Activated T-helper 1 cell treated with anti-CD3 and anti-CD28 coated beads, Interleukin-12 subunit alpha, Interleukin-12 subunit beta, Interleukin-2, Interleukin-4 antibody, amounts not matched to agents 30 ng/mL and 10 ng/mL and 1 ng/mL, durations not matched to agents 14 hours and 24 hours and 36 hours (primary cell): ENCODE data around the gene SFMBT2. TPM values are rescaled to one million over a fixed set of nuclear protein-coding genes. Genes with fewer than 3 reads are reported as not detected.
A peak's percentile ranks its signal among the peaks of the same experiment; 100 is the strongest.
"Not testable (repeated sequence)": the region's sequence is repeated elsewhere in the genome, so short reads cannot be mapped to it uniquely, and the experiment has no call there.

Experiments
- DNase-seq: peaks from one replicate; pipeline ENCODE4 v3.0.0; 2021; ENCODE audit warnings: low spot score
- H3K27ac Mint-ChIP-seq: one replicate; pipeline ENCODE4 v1.8.0; 2021; ENCODE audit warnings: mild to moderate bottlenecking, mixed read lengths
- H3K27me3 Mint-ChIP-seq: one replicate; pipeline ENCODE4 v1.8.0; 2022; ENCODE audit warnings: mild to moderate bottlenecking, moderate library complexity, mixed read lengths; ENCODE audit not compliant: insufficient read depth
- H3K36me3 Mint-ChIP-seq: one replicate; pipeline ENCODE4 v1.8.0; 2021; ENCODE audit warnings: low read depth, mixed read lengths
- H3K4me1 Mint-ChIP-seq: one replicate; pipeline ENCODE4 v1.8.0; 2021; ENCODE audit warnings: low read depth, mixed read lengths
- H3K4me3 Mint-ChIP-seq: one replicate; pipeline ENCODE4 v1.8.0; 2021; ENCODE audit warnings: mild to moderate bottlenecking, moderate library complexity, mixed read lengths
- H3K9me3 Mint-ChIP-seq: one replicate; pipeline ENCODE4 v1.8.0; 2021; ENCODE audit warnings: mixed read lengths
- intact Hi-C: fragments of 100-400 bp; cut with micrococcal nuclease; formaldehyde crosslinking; loops from one replicate; pipeline ENCODE4 v1.15.1; 2024
- total RNA-seq: library from RNA; stranded (reverse); gene quantifications from 2 replicates; pipeline ENCODE4 v1.2.3, GENCODE V29; 2022

The SFMBT2 gene
- total RNA-seq, 1 donor from 2014 or later, result 39.1 TPM

- peaks cover 21% of the 10 kb centered on the region for H3K36me3 Mint-ChIP-seq
- no peak overlapping the region for H3K4me3 Mint-ChIP-seq
- H3K27ac Mint-ChIP-seq, result no peak overlapping the region
- intact Hi-C loops, result no loop called here
- peaks cover 59% of the 10 kb centered on the region for H3K4me1 Mint-ChIP-seq
- no peaks in the 10 kb centered on the region for H3K27me3 Mint-ChIP-seq
- no peaks in the 10 kb centered on the region for H3K9me3 Mint-ChIP-seq
- DNase-seq, result no peak
These were observed 109.6 kb downstream of the SFMBT2 start for GRCh38 chr10:7301006-7301778.

DNA sequence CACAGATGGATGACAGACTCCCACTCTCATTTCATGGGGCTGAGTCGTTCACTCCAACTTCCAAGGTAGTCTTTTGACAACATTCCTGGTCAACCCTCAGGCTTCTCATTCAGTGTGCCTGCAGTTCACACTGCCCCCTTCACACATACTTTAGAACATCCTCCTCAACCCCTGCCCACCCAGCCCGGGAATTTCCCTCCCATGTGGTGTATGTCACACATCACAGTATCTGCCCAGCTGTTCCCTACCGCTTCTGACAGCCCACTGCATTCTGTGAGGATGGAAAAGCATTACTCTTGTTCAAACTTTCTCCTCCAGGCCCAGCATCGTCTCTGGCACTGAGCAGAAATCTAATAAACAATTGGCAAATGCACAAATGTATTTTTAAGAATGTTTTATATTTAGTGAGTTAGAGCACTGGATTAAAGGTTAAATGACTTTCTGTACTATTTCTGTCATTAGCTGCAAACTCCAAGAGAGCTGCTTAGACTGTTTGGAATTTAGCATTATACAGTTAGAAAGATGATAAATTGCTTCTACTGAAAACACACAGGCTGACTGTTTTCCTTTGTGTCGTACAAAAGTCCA lies 110.4 kb downstream of the SFMBT2 start:
- H3K9me3 Mint-ChIP-seq, result no peaks in the 10 kb centered on the region
- intact Hi-C loops, result no loop called here

DNA sequence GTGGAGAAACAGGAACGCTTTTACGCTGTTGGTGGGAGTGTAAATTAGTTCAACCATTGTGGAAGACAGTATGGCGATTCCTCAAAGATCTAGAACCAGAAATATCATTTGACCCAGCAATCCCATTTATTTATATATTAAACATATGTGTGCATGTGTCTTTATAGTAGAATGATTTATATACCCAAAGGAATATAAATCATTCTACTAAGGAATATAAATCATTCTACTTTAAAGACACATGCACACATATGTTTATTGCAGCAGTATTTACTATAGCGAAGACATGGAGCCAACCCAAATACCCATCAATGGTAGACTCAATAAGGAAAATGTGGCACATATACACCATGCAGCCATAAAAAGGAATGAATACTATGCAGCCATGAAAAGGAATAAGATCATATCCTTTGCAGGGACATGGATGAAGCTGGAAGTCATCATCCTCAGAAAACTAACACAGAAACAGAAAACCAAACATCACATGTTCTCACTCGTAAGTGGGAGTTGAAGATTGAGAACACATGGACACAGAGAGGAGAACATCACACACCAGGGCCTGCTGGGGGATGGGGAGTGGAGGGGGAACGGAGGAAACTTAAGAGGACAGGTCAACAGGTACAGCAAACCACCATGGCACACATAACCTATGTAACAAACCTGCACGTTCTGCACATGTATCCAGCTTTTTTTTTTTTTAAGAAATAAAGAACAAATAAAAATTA lies 111.1 kb downstream of the SFMBT2 start:
- H3K27me3 Mint-ChIP-seq, H3K9me3 Mint-ChIP-seq, H3K4me3 Mint-ChIP-seq, H3K27ac Mint-ChIP-seq, DNase-seq, intact Hi-C loops: not testable (repeated sequence)
- H3K4me1 Mint-ChIP-seq, result peaks cover 70% of the 10 kb centered on the region
- peaks cover 21% of the 10 kb centered on the region for H3K36me3 Mint-ChIP-seq

More for the DNA sequence above, 110.4 kb downstream of the SFMBT2 start:
- H3K27ac Mint-ChIP-seq, result no peak overlapping the region
- H3K36me3 Mint-ChIP-seq, result peaks cover 21% of the 10 kb centered on the region
- peaks cover 66% of the 10 kb centered on the region for H3K4me1 Mint-ChIP-seq
- no peak for DNase-seq
- H3K27me3 Mint-ChIP-seq, result no peaks in the 10 kb centered on the region
- H3K4me3 Mint-ChIP-seq, result no peak overlapping the region

DNA sequence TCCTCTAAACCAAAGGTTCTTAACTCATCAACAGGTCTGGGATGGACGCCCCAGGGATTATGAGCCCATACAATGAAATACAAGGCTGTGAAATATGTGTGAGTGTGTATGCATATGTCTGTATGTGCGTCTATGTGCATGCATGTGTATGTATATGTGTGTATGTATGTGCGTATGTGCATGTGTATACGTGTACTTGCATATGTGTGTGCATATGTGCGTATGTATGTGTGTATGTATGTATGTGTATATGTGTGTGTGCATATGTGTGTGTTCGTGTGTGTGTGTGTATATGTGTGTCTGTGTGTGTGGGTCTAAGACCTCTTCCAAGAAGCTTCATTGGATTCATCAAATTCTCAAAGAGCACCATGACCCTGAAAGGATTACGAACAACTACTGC lies 112.3 kb downstream of the SFMBT2 start:
- DNase-seq, result no peak
- peaks cover 69% of the 10 kb centered on the region for H3K4me1 Mint-ChIP-seq
- intact Hi-C loops, result no loop called here
- H3K9me3 Mint-ChIP-seq, result no peaks in the 10 kb centered on the region
- no peak overlapping the region for H3K27ac Mint-ChIP-seq
- H3K36me3 Mint-ChIP-seq, result peaks cover 21% of the 10 kb centered on the region
- H3K27me3 Mint-ChIP-seq, result no peaks in the 10 kb centered on the region
- H3K4me3 Mint-ChIP-seq, result no peak overlapping the region

- Mint-ChIP-seq H3K4me1 (peaks cover 58% of the 10 kb centered on the region), H3K9me3 (no peaks in the 10 kb centered on the region), H3K36me3 (peaks cover 17% of the 10 kb centered on the region), H3K4me3 (no peak overlapping the region), H3K27ac (peak overlapping the region; percentile 31), H3K27me3 (no peaks in the 10 kb centered on the region)
- intact Hi-C loops, result no loop called here
- DNase-seq, result no peak
These were observed 113.7 kb downstream of the SFMBT2 start for GRCh38 chr10:7297094-7297493.

DNA sequence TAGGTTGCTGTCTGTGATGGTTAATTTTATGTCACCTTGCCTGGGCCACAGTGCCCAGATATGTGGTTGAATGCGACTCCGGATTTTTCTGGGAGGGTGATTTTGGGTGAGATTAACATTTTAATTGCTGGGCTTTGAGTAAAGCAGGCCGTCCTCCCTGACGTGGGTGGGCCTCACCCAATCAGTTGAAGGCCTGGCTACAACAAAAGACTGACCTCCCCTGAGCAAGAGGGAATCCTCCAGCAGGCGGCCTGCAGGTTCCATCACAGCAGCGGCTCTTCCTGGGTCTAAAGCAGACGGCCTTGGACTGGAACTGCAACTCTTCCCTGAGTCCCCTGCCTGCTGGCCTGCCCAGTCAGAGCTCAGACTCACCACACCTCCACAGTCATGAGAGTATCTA lies 114.2 kb downstream of the SFMBT2 start:
- no peaks in the 10 kb centered on the region for H3K27me3 Mint-ChIP-seq
- no peak for DNase-seq
- no peak overlapping the region for H3K27ac Mint-ChIP-seq
- intact Hi-C loops, result no loop called here
- peaks cover 15% of the 10 kb centered on the region for H3K36me3 Mint-ChIP-seq
- peaks cover 57% of the 10 kb centered on the region for H3K4me1 Mint-ChIP-seq
- no peaks in the 10 kb centered on the region for H3K9me3 Mint-ChIP-seq
- no peak overlapping the region for H3K4me3 Mint-ChIP-seq

DNA sequence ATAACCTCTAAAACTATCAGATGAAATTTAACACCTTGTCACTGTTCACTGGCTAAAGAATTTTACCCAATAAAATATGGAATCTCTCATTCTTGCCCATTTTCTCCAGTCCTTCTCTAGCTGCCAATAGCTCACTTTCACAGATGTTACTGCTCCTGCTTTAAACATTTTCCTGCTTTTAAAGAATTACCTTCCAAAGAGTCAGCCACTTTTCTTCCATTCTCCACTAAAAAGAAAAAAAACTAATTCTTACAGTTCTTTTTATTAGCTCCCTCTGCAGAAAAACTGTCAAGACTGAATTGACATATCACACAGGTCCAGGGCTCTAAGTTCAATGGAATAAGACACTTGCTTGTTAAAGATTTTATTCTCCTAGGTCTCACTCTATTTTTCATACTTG lies 114.8 kb downstream of the SFMBT2 start:
- no peak for DNase-seq
- no peaks in the 10 kb centered on the region for H3K27me3 Mint-ChIP-seq
- H3K27ac Mint-ChIP-seq, result no peak overlapping the region
- peaks cover 63% of the 10 kb centered on the region for H3K4me1 Mint-ChIP-seq
- intact Hi-C loops, result no loop called here
- H3K4me3 Mint-ChIP-seq, result no peak overlapping the region
- peaks cover 19% of the 10 kb centered on the region for H3K36me3 Mint-ChIP-seq
- no peaks in the 10 kb centered on the region for H3K9me3 Mint-ChIP-seq

DNA sequence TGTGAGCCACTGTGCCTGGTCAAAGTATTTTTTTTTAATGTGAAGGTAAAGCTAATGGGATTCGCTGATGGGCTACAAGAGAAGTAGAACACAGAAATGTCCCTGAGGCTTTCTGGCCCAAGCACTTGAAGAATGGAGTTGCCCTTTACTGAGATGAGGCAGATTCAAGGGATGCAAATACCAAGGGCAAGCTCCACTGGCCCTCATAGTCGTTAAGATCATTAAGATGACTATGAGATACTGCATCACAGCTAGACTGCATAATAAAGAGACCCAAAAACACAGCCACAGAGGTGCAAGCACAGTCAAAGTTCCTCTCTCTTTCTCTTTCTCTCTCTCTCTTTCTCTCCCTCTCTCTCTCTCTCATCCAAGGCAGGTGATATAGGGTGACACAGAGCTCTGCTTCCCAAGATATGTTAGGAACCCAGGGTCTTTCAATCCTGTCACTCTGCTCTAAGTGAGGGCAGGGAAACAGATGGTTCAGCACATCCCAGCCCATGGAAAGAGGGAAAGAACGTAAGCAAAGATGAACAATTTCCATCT lies 117.4 kb downstream of the SFMBT2 start:
- Mint-ChIP-seq H3K27me3 (no peaks in the 10 kb centered on the region), H3K36me3 (peaks cover 16% of the 10 kb centered on the region), H3K27ac (no peak overlapping the region), H3K9me3 (no peaks in the 10 kb centered on the region), H3K4me1 (peaks cover 56% of the 10 kb centered on the region), H3K4me3 (no peak overlapping the region)
- intact Hi-C loops, result no loop called here
- no peak for DNase-seq

- Mint-ChIP-seq H3K27me3 (no peaks in the 10 kb centered on the region), H3K4me1 (peaks cover 47% of the 10 kb centered on the region), H3K4me3 (no peak overlapping the region), H3K27ac (peak overlapping the region; percentile 3), H3K36me3 (peaks cover 12% of the 10 kb centered on the region), H3K9me3 (no peaks in the 10 kb centered on the region)
- intact Hi-C loops, result no loop called here
- DNase-seq, result no peak
These were observed 119.2 kb downstream of the SFMBT2 start for GRCh38 chr10:7291487-7292270.

- Mint-ChIP-seq H3K4me3 (no peak overlapping the region), H3K4me1 (peaks cover 40% of the 10 kb centered on the region), H3K36me3 (peaks cover 16% of the 10 kb centered on the region), H3K9me3 (no peaks in the 10 kb centered on the region), H3K27ac (no peak overlapping the region), H3K27me3 (no peaks in the 10 kb centered on the region)
- intact Hi-C loops, result no loop called here
- DNase-seq, result no peak
These were observed 122.7 kb downstream of the SFMBT2 start for GRCh38 chr10:7288060-7288690.

DNA sequence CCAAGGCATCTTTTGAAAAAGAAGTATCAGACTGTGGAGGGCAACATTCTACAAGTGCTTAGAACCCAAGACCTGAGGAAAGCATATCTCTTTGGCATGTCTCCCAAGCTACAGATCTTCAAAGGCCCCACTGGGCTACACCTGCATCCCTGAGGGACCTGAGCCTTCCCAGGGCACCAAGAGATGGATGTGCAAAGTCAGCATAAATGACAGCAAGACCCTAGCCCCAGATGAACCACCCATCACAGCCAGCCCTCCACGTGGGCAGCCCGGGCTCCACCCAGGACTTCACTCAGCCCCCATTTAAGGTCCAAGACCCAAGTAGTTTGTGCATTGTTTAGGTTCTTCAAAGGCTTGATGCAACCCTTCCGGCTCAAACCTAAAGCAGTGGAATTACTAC lies 123.5 kb downstream of the SFMBT2 start:
- no peak overlapping the region for H3K27ac Mint-ChIP-seq
- intact Hi-C loops, result no loop called here
- H3K36me3 Mint-ChIP-seq, result peaks cover 20% of the 10 kb centered on the region
- DNase-seq, result no peak
- peaks cover 40% of the 10 kb centered on the region for H3K4me1 Mint-ChIP-seq
- H3K4me3 Mint-ChIP-seq, result no peak overlapping the region
- no peaks in the 10 kb centered on the region for H3K9me3 Mint-ChIP-seq
- no peaks in the 10 kb centered on the region for H3K27me3 Mint-ChIP-seq
